SU-DHL-6 (cell line): Measurements from ENCODE around the gene SOX13.

ENCODE experiments used
- H2AFZ ChIP-seq: fragments of 200-600 bp; sonication (generic); 2 replicates; pipeline ENCODE4 v1.6.1; 2014; ENCODE audit warnings: low read depth, mild to moderate bottlenecking, moderate library complexity, mixed read lengths, antibody characterized with exemption, low read length; ENCODE audit not compliant: severe bottlenecking
- H3F3A ChIP-seq: fragments of 200-600 bp; shearing (Covaris generic); 2 replicates; pipeline ENCODE4 v1.6.0; 2016; ENCODE audit warnings: antibody characterized with exemption, mild to moderate bottlenecking; ENCODE audit not compliant: insufficient read depth
- H3K27ac ChIP-seq: fragments of 200-600 bp; sonication (generic); 2 replicates; pipeline ENCODE4 v1.5.1; 2016; ENCODE audit warnings: low read depth, mild to moderate bottlenecking, low read length, moderate library complexity, mixed read lengths
- H3K27me3 ChIP-seq: fragments of 200-600 bp; sonication (generic), shearing (Covaris generic); 2 replicates; pipeline ENCODE4 v1.6.0; 2014; ENCODE audit warnings: mild to moderate bottlenecking, low read length
- H3K36me3 ChIP-seq: fragments of 200-600 bp; sonication (generic); 2 replicates; pipeline ENCODE4 v1.6.1; 2014; ENCODE audit warnings: mild to moderate bottlenecking, low read length, mixed read lengths
- H3K4me2 ChIP-seq: fragments of 300-600, 200-600 bp; shearing (Covaris generic), sonication (generic); 2 replicates; pipeline ENCODE4 v1.6.0; 2014; ENCODE audit warnings: low read length, low read depth, mild to moderate bottlenecking; ENCODE audit not compliant: poor library complexity, severe bottlenecking
- H3K4me3 ChIP-seq: fragments of 200-600 bp; sonication (generic); 2 replicates; pipeline ENCODE4 v1.5.1; 2014; ENCODE audit warnings: antibody characterized with exemption, low read length, mild to moderate bottlenecking, mixed read lengths; ENCODE audit not compliant: insufficient read depth, poor library complexity, severe bottlenecking
- H3K79me2 ChIP-seq: fragments of 200-600 bp; sonication (generic); 2 replicates; pipeline ENCODE4 v1.6.1; 2014; ENCODE audit warnings: mild to moderate bottlenecking, low read length, moderate library complexity; ENCODE audit not compliant: insufficient read depth
- H3K9ac ChIP-seq: fragments of 200-600 bp; sonication (generic); 2 replicates; pipeline ENCODE4 v1.7.0; 2014; ENCODE audit warnings: mild to moderate bottlenecking, low read length
- H3K9me2 ChIP-seq: fragments of 200-600 bp; sonication (generic); replicated peaks from 2 replicates; pipeline ENCODE4 v1.6.1; 2014; ENCODE audit warnings: low read length; ENCODE audit not compliant: insufficient read depth
- H3K9me3 ChIP-seq: fragments of 200-600 bp; sonication (generic); 2 replicates; pipeline ENCODE4 v1.6.1; 2014; ENCODE audit warnings: low read length, mixed read lengths; ENCODE audit not compliant: insufficient read depth
- H4K20me1 ChIP-seq: fragments of 200-600 bp; sonication (generic); 2 replicates; pipeline ENCODE4 v1.6.1; 2014; ENCODE audit warnings: low read depth, mild to moderate bottlenecking, antibody characterized with exemption, low read length, moderate library complexity, mixed read lengths
- CTCF ChIP-seq: fragments of 200-600 bp; sonication (generic); IDR thresholded peaks from one replicate; pipeline ENCODE4 v1.5.1; 2017; ENCODE audit warnings: antibody characterized with exemption, mild to moderate bottlenecking, low read length, moderate library complexity; ENCODE audit not compliant: insufficient read depth, poor library complexity, severe bottlenecking
- EZH2phosphoT487 ChIP-seq: fragments of 200-600 bp; sonication (generic), shearing (Covaris generic); conservative IDR thresholded peaks from 2 replicates; pipeline ENCODE4 v1.6.1; 2018; ENCODE audit warnings: mild to moderate bottlenecking, antibody characterized with exemption, low read length, moderate library complexity, mixed read lengths

The SOX13 gene

GRCh38 chr1:204033306-204033705 is 39.6 kb upstream of the SOX13 start:
- no peak overlapping the region for H3K9ac ChIP-seq
- no peak overlapping the region for H3K4me3 ChIP-seq
- H3K9me3 ChIP-seq: no peaks in the 10 kb centered on the region
- TF ChIP-seq EZH2phosphoT487 (no peak), CTCF (no peak)
- H3K9me2 ChIP-seq: no peaks in the 10 kb centered on the region
- no peaks in the 10 kb centered on the region for H3K36me3 ChIP-seq
- H3K4me2 ChIP-seq: no peak overlapping the region
- H4K20me1 ChIP-seq: no peaks in the 10 kb centered on the region
- no peaks in the 10 kb centered on the region for H3K27me3 ChIP-seq
- no peak overlapping the region for H3K27ac ChIP-seq
- H2AFZ ChIP-seq: no peak overlapping the region
- no peaks in the 10 kb centered on the region for H3F3A ChIP-seq
- no peaks in the 10 kb centered on the region for H3K79me2 ChIP-seq

- H3K79me2 ChIP-seq: no peaks in the 10 kb centered on the region
- no peaks in the 10 kb centered on the region for H4K20me1 ChIP-seq
- no peaks in the 10 kb centered on the region for H3K27me3 ChIP-seq
- H3K9me3 ChIP-seq: no peaks in the 10 kb centered on the region
- H2AFZ ChIP-seq: no peak overlapping the region
- no peaks in the 10 kb centered on the region for H3K9me2 ChIP-seq
- H3K9ac ChIP-seq: no peak overlapping the region
- H3K4me3 ChIP-seq: no peak overlapping the region
- H3K4me2 ChIP-seq: no peak overlapping the region
- no peak overlapping the region for H3K27ac ChIP-seq
- H3K36me3 ChIP-seq: no peaks in the 10 kb centered on the region
- TF ChIP-seq EZH2phosphoT487: no peak
- TF ChIP-seq CTCF: no peak
- H3F3A ChIP-seq: no peaks in the 10 kb centered on the region
Measured at GRCh38 chr1:204036882-204037655, 35.8 kb upstream of the SOX13 start.

- no peaks in the 10 kb centered on the region for H3K27me3 ChIP-seq
- no peaks in the 10 kb centered on the region for H3K9me3 ChIP-seq
- no peak overlapping the region for H3K4me3 ChIP-seq
- no peaks in the 10 kb centered on the region for H4K20me1 ChIP-seq
- H3K9me2 ChIP-seq: no peaks in the 10 kb centered on the region
- H3F3A ChIP-seq: no peaks in the 10 kb centered on the region
- H3K4me2 ChIP-seq: no peak overlapping the region
- no peaks in the 10 kb centered on the region for H3K36me3 ChIP-seq
- H3K27ac ChIP-seq: no peak overlapping the region
- no peak overlapping the region for H3K9ac ChIP-seq
- TF ChIP-seq EZH2phosphoT487 (no peak), CTCF (no peak)
- no peak overlapping the region for H2AFZ ChIP-seq
- H3K79me2 ChIP-seq: no peaks in the 10 kb centered on the region
Measured at GRCh38 chr1:204041232-204041767, 31.6 kb upstream of the SOX13 start.
